Natural killer cell (primary cell): ENCODE data around the gene STK33. TPM values are rescaled to one million over a fixed set of nuclear protein-coding genes. Genes with fewer than 3 reads are reported as not detected.

ENCODE experiments used
- ATAC-seq, 3 donors: fragments of 150-1000 bp in 2 of 3; fragments of 200-7000 bp in 1 of 3; cut with Tn5 transposase; 1 replicate in 1 of 3; 2 replicates in 2 of 3; pipeline ENCODE4 v1.10.0; 2021; ENCODE audit warnings: mild to moderate bottlenecking in 2 of 3, moderate library complexity in 2 of 3
- DNase-seq, 2 donors: peaks; one replicate each; pipeline versions ENCODE4 v3.0.0 to v3.0.0-alpha.2; 2013 to 2021; ENCODE audit warnings: mixed read lengths in 1 of 2
- H3K27ac ChIP-seq: one replicate; pipeline ENCODE4 v1.5.1; 2013; ENCODE audit warnings: mild to moderate bottlenecking, low read length
- H3K27me3 ChIP-seq: one replicate; pipeline ENCODE4 v1.6.1; 2013; ENCODE audit warnings: low read length; ENCODE audit not compliant: control insufficient read depth, insufficient read depth
- H3K36me3 ChIP-seq: one replicate; pipeline ENCODE4 v1.6.1; 2013; ENCODE audit warnings: low read length; ENCODE audit not compliant: control insufficient read depth, insufficient read depth
- H3K4me1 ChIP-seq: one replicate; pipeline ENCODE4 v1.6.1; 2013; ENCODE audit warnings: low read length; ENCODE audit not compliant: control insufficient read depth, insufficient read depth
- H3K4me3 ChIP-seq: one replicate; pipeline ENCODE4 v1.5.1; 2013; ENCODE audit warnings: low read length
- H3K9me3 ChIP-seq: one replicate; pipeline ENCODE4 v1.6.1; 2013; ENCODE audit warnings: low read length; ENCODE audit not compliant: control insufficient read depth, insufficient read depth
- H3K27ac Mint-ChIP-seq, 2 donors: one replicate each; pipeline ENCODE4 v1.8.0; 2022; ENCODE audit warnings: mild to moderate bottlenecking in 2 of 2, mixed read lengths in 2 of 2, moderate library complexity in 1 of 2
- H3K27me3 Mint-ChIP-seq, 2 donors: one replicate each; pipeline ENCODE4 v1.8.0; 2022; ENCODE audit warnings: low read depth in 2 of 2, mixed read lengths in 2 of 2
- H3K36me3 Mint-ChIP-seq: one replicate; pipeline ENCODE4 v1.8.0; 2022; ENCODE audit warnings: mixed read lengths
- H3K4me1 Mint-ChIP-seq, 2 donors: one replicate each; pipeline ENCODE4 v1.8.0; 2022; ENCODE audit warnings: mixed read lengths in 2 of 2
- H3K4me3 Mint-ChIP-seq: one replicate; pipeline ENCODE4 v1.8.0; 2022; ENCODE audit warnings: mild to moderate bottlenecking, moderate library complexity, mixed read lengths
- H3K9me3 Mint-ChIP-seq, 2 donors: one replicate each; pipeline ENCODE4 v1.8.0; 2022; ENCODE audit warnings: mixed read lengths in 2 of 2
- WGBS: methylation state at CpG from one replicate; pipeline ENCODE4 v1.1.7; 2013; ENCODE audit warnings: missing lambda C conversion rate; ENCODE audit not compliant: insufficient coverage; 5-methylcytosine and 5-hydroxymethylcytosine counted together
- intact Hi-C: fragments of 100-400 bp; cut with micrococcal nuclease; formaldehyde crosslinking; loops from one replicate; pipeline ENCODE4 v1.14.2; 2022
- total RNA-seq, 4 donors: library from RNA; stranded (reverse); fragments of 120-200 nt in 1 of 4; gene quantifications; one replicate each; pipeline versions ENCODE4 v1.2.3 to v1.2.4, GENCODE V29; 2013 to 2022
- TF ChIP-seq, protein P1 (sequence below): fragments of 200-600 bp; IDR thresholded peaks from one replicate; pipeline ENCODE4 v1.8.0; 2022; ENCODE audit warnings: antibody characterized with exemption

The STK33 gene
- total RNA-seq, 3 donors from 2014 or later (not counting 1 experiment from before 2014, with no cell fraction given), result 0.24 TPM; not detected in 2

DNA sequence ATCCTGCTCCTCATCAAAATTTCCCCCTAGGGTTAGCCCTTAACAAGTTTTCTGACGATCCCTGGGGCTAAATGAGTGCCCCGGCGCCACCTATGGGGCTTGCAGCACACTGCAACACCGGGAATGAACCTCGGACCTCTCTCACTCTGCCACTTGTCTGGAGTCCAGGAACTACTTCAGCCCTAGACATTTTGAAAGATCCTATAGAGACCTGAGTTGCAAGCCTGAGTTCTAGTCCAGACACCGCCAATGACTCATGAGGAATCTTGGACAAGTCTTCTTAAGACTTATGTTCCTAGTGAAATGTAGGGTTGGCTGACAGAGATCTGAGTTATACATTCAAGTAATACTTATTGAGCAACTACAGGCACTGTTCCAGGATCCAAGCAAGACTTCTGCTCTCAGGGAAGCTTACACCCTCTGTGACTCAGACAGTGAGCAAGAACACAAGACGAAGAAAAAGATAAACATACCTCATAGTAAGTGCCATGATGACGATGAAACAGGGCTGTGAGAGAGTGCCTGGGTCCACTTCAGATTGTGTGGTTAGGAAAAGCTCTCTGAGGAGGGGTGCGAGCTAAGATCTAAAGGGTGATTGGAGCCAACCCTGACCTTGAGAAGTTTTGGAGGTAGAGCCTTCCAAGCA, 10.2 kb upstream of the STK33 start:
- TF ChIP-seq, protein P1, sequence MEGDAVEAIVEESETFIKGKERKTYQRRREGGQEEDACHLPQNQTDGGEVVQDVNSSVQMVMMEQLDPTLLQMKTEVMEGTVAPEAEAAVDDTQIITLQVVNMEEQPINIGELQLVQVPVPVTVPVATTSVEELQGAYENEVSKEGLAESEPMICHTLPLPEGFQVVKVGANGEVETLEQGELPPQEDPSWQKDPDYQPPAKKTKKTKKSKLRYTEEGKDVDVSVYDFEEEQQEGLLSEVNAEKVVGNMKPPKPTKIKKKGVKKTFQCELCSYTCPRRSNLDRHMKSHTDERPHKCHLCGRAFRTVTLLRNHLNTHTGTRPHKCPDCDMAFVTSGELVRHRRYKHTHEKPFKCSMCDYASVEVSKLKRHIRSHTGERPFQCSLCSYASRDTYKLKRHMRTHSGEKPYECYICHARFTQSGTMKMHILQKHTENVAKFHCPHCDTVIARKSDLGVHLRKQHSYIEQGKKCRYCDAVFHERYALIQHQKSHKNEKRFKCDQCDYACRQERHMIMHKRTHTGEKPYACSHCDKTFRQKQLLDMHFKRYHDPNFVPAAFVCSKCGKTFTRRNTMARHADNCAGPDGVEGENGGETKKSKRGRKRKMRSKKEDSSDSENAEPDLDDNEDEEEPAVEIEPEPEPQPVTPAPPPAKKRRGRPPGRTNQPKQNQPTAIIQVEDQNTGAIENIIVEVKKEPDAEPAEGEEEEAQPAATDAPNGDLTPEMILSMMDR, result peak; percentile 66
- H3K4me3 Mint-ChIP-seq, result no peak overlapping the region
- Histone ChIP-seq H3K4me1 (no peaks in the 10 kb centered on the region), H3K36me3 (no peaks in the 10 kb centered on the region), H3K9me3 (no peaks in the 10 kb centered on the region), H3K27me3 (peaks cover 4% of the 10 kb centered on the region), H3K4me3 (no peak overlapping the region), H3K27ac (no peak overlapping the region)
- peaks cover 17 to 31% of the 10 kb centered on the region in 2 donors for H3K27me3 Mint-ChIP-seq
- 37% methylated on average over 9 of the region's 9 CpGs for WGBS
- H3K36me3 Mint-ChIP-seq, result no peaks in the 10 kb centered on the region
- no peaks in the 10 kb centered on the region for H3K9me3 Mint-ChIP-seq
- intact Hi-C loops, result no loop called here
- no peaks in the 10 kb centered on the region for H3K4me1 Mint-ChIP-seq
- DNase-seq, result peak in 1 of 2 donors; percentile 41
- H3K27ac Mint-ChIP-seq, result no peak overlapping the region
- ATAC-seq, result peak; percentile 52 to 71 (median 53)

DNA sequence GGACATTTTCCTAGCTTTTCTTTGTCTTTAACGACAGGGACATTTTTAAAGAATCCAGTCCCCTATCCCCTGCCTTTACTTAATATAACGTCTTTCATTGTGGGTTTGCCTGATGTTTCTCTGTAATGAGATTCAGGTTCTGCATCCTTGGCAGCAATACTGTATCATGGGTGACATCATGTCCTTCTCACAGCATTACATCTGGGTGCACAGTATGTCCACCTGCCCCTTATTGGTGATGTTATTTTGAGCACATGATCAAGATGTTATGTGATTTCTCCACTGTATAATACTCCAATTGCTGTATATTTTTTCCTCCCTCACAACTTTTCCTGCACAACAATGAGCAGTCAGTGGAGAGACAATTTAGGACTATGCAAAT, 9.7 kb upstream of the STK33 start:
- H3K9me3 ChIP-seq, result no peaks in the 10 kb centered on the region
- ATAC-seq (no peak), DNase-seq (no peak)
- WGBS, result 100% methylated on average over 1 of the region's 2 CpGs
- TF ChIP-seq, protein P1, result no peak
- no peak overlapping the region for H3K27ac Mint-ChIP-seq
- H3K9me3 Mint-ChIP-seq, result no peaks in the 10 kb centered on the region
- no peaks in the 10 kb centered on the region for H3K36me3 Mint-ChIP-seq
- H3K36me3 ChIP-seq, result no peaks in the 10 kb centered on the region
- H3K27ac ChIP-seq, result no peak overlapping the region
- no peak overlapping the region for H3K4me3 Mint-ChIP-seq
- H3K27me3 Mint-ChIP-seq, result peaks cover 20 to 36% of the 10 kb centered on the region in 2 donors
- intact Hi-C loops, result no loop called here
- no peaks in the 10 kb centered on the region for H3K4me1 Mint-ChIP-seq
- H3K27me3 ChIP-seq, result peaks cover 4% of the 10 kb centered on the region
- H3K4me1 ChIP-seq, result no peaks in the 10 kb centered on the region
- H3K4me3 ChIP-seq, result no peak overlapping the region

DNA sequence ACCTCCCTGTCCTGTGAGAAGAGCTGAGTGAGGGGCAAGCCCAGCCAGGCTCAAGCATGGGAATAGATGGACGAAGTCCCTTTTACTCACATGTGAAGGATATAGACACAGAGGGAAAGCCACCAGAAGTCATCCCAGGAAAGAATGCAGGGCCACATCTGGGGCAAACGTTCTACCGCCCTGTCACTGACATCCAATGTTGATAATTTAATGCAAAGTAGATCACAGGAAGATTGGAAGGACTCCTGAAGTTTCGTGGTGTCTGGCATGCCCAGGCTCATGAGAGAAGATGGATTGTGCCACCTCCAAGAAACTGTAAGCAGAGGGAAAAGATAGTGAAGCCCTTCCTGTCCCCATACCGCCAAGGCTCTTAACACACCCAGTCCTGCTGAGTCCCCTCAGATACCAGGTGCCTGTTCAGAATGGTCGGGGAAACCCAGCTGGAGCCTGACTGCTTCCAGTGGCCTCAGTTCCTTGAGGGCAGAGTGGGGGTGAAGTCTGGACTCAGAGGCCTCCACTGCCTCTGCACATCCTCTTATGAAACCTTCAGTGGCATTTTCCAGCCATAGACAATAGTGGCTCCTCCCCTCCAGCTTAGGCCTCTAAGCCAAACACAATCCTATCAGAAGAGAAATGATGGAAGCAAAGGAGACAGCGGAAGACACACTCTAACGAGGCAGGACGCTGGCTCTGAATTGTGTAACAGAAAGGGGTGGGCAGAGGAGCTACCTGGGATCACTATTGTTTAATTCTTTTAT, 7.5 kb upstream of the STK33 start:
- no peaks in the 10 kb centered on the region for H3K4me1 Mint-ChIP-seq
- 81% methylated on average over 8 of the region's 9 CpGs for WGBS
- ATAC-seq, result peak in 1 of 3 donors; percentile 21
- Histone ChIP-seq H3K27ac (no peak overlapping the region), H3K27me3 (peaks cover 4% of the 10 kb centered on the region), H3K9me3 (no peaks in the 10 kb centered on the region), H3K4me3 (no peak overlapping the region), H3K4me1 (no peaks in the 10 kb centered on the region), H3K36me3 (no peaks in the 10 kb centered on the region)
- no peak overlapping the region for H3K27ac Mint-ChIP-seq
- intact Hi-C loops, result no loop called here
- TF ChIP-seq, protein P1, result no peak
- H3K27me3 Mint-ChIP-seq, result peaks cover 23 to 51% of the 10 kb centered on the region in 2 donors
- no peak for DNase-seq
- H3K36me3 Mint-ChIP-seq, result no peaks in the 10 kb centered on the region
- H3K4me3 Mint-ChIP-seq, result no peak overlapping the region
- H3K9me3 Mint-ChIP-seq, result no peaks in the 10 kb centered on the region
